ENCODE measurements around the gene KIFBP.
A peak's percentile ranks its signal among the peaks of the same experiment; 100 is the strongest.
"Not testable (repeated sequence)": the region's sequence is repeated elsewhere in the genome, so short reads cannot be mapped to it uniquely, and the experiment has no call there.

Gene KIFBP

DNA sequence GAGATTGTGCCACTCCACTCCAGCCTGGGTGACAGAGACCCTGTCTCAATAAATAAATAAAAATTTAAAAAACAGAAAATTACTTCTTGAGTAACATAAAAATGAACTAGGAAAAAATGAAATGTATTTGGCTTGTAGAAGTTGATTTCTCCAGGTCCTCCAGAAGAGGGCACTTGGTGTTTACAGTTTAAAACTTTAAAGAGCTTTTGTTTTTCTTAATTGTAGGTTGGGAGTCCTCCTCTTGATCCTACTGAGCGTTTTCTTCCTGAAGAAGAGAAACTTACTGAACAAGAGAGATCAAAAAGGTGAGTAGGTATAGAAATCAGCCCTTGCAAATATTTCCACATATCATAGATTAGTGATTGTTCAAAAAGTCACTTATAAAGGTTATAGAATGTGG is 16.2 kb downstream of the KIFBP start:
- DNase-seq, result no peak

GRCh38 chr10:69005704-69006485 is 17.3 kb downstream of the KIFBP start:
- DNase-seq, result no peak

GRCh38 chr10:69007260-69007659 is 18.7 kb downstream of the KIFBP start:
- no peak for DNase-seq

DNA sequence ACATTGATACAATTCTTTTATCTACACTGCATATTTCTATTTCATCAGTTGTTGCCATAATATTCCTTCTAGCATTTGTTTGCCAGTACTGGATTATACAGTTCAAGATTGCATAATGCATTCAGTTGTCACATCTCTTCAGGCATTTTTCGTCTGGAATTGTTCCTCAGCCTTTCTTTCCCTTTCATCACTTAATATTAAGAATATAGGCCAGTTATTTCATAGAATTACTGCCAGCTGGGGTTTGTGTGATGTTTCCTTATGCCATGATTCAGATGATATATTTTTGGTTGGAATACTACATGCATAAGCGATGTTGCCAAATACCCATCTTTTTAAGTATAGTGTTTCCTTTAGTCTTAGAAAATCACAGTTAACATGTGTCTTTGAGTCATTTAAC is 20.8 kb downstream of the KIFBP start:
- DNase-seq, result no peak

GRCh38 chr10:69010151-69010640 is 21.6 kb downstream of the KIFBP start:
- DNase-seq, result no peak

DNA sequence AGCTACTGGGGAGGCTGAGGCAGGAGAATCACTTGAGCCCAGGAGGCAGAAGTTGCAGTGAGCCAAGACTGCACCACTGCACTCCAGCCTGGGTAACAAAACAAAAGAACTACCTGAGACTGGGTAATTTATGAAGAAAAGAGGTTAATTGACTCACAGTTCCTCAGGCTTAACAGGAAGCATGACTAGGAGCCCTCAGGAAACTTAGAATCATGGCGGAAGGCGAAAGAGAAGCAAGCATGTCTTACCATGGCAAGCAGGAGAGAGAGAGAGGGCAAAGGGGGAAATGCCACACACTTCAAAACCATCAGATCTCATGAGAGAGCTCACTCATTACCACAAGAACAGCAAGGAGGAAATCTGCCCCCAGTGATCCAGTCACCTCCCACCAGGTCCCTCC is 24.2 kb downstream of the KIFBP start:
- not testable (repeated sequence) for DNase-seq

- no peak for DNase-seq
These were observed 25.6 kb downstream of the KIFBP start for GRCh38 chr10:69014171-69014570.

DNA sequence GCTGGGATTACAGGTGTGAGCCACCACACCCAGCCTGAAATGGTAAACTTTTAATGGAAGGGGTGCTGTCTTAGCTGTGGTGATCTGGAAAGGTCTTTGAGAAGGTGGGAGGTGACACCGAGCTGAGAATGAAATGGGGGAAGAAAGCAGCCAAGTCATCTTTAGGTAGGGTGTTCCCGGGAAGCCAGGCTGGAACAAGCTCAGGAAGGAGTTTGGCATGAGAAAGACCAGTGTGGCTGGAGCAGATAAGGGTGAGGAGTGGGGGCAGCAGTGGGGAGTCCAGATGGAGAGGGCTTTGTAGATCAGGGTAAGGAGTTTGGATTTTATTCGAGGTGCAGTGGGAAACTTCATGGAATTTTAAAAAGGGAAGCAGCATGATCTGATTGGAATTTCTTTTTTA is 30.0 kb downstream of the KIFBP start:
- DNase-seq, result no peak

DNA sequence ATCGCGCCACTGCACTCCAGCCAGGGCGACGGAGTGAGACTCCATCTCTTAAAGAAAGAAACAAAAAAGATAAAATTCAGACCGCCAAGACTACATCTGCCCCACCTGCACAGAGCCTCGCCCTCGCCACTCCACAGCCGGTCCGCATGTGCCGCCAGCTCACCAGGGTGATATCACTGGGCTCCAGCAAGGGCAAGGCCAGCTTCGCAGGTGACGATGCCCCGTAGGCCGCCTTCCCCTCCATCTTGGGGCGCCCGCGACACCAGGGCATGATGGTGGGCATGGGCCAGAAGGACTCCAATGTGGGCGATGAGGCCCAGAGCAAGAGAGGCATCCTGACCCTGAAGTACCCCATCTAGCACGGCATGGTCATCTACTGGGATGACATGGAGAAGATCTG is 34.0 kb downstream of the KIFBP start:
- DNase-seq, result no peak

- no peak for DNase-seq
These were observed 36.8 kb downstream of the KIFBP start for GRCh38 chr10:69025370-69025896.

GRCh38 chr10:69033256-69033655 is 44.7 kb downstream of the KIFBP start:
- DNase-seq, result no peak

GRCh38 chr10:69037489-69037888 is 48.9 kb downstream of the KIFBP start:
- no peak for DNase-seq

GRCh38 chr10:69040904-69041303 is 52.3 kb downstream of the KIFBP start:
- DNase-seq, result not testable (repeated sequence)

GRCh38 chr10:69042417-69042816 is 53.8 kb downstream of the KIFBP start:
- no peak for DNase-seq

- no peak for DNase-seq
These were observed 54.2 kb downstream of the KIFBP start for GRCh38 chr10:69042838-69043237.

GRCh38 chr10:69043931-69044531 is 55.4 kb downstream of the KIFBP start:
- no peak for DNase-seq

- no peak for DNase-seq
These were observed 55.9 kb downstream of the KIFBP start for GRCh38 chr10:69044546-69044945.

- peak in 1 of 2 donors; percentile 26 for DNase-seq
These were observed 57.1 kb downstream of the KIFBP start for GRCh38 chr10:69045441-69046300.

DNA sequence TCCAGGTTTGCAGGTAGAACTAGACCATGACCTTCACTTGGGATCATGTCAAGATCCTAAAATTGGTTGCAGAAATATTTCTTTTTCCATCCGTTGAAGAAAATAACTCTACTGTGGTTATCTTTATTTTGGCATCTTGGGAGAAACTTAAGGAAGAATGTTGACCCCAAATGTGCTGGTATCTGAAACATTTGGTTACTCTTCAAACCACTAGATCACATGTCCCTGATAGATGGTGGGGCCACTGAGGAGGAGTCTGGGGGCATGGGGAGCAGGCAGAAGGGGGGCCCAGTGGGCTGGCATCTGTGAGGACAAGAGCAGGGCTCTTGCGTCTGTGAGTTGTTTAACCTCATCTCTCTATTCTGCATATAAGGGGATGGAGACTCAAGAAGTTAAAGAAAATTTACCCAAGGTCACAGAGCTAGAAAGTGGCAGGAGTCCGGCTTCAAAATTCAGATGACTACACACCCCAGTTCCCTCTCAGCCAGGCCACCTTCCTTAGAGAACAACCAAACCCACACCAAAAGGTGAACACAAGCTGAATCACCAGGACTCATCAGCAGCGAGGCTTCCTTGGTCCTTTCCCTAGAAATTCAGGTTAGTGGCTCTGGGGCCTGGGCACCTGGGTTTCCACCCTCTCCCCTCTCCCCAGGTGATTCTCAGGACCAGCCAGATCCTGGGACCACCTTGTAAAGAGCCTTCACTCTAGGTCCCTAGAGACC is 58.7 kb downstream of the KIFBP start:
- DNase-seq, result no peak

- peak; percentile 43 to 45 for DNase-seq
These were observed 59.5 kb downstream of the KIFBP start for GRCh38 chr10:69048103-69048502.

DNA sequence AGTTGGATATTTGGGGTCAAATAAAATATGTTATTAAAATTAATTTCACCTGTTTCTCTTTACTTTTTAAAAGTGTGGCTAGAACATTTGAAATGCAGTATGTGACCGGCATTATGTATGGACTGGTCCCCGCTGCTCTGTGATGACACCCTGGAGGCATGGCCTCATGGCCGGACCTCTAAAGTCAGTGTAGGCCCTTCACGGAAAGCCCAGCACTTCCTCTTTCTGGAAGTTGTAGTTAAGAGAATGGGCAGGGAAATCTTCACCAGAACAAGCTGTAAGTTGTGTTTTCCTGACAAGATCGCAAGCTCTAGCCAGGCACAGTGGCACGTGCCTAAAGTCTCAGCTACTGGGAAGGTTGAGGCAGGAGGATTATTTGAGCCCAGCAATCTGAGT is 61.0 kb downstream of the KIFBP start:
- DNase-seq, result no peak

- DNase-seq, result no peak
These were observed 62.7 kb downstream of the KIFBP start for GRCh38 chr10:69051303-69051702.
